HL-60 (cell line): ENCODE results near the gene LMOD1.
A peak's percentile ranks its signal among the peaks of the same experiment; 100 is the strongest.

Experiments used
- DNase-seq, 2 experiments: peaks; one replicate each; pipeline ENCODE4 v3.0.0-alpha.2; 2010 to 2020; ENCODE audit warnings: low read depth in 1 of 2, low spot score in 1 of 2
- H3K27ac ChIP-seq: fragments of 250-450 bp; sonication (Bioruptor Pico); replicated peaks from 2 replicates; pipeline ENCODE4 v1.5.1; 2020; ENCODE audit warnings: mild to moderate bottlenecking, moderate library complexity
- H3K27me3 ChIP-seq: fragments of 250-450 bp; sonication (Bioruptor Pico); 2 replicates; pipeline ENCODE4 v1.5.1; 2021; ENCODE audit warnings: mild to moderate bottlenecking, moderate library complexity; ENCODE audit not compliant: insufficient read depth, poor library complexity, severe bottlenecking
- H3K4me3 ChIP-seq: replicated peaks from 2 replicates; pipeline ENCODE4 v1.5.1; 2011; ENCODE audit warnings: mild to moderate bottlenecking, control low read depth, low read length; ENCODE audit not compliant: insufficient read depth
- CTCF ChIP-seq: IDR thresholded peaks from one replicate; pipeline ENCODE4 v1.5.1; 2011; ENCODE audit warnings: low read length, control low read depth, inconsistent platforms; ENCODE audit not compliant: insufficient read depth
- GABPA ChIP-seq: IDR thresholded peaks from 2 replicates; pipeline ENCODE4 v1.6.1; 2012; ENCODE audit warnings: low read depth
- POLR2AphosphoS5 ChIP-seq: IDR thresholded peaks from 2 replicates; pipeline ENCODE4 v1.6.1; 2012; ENCODE audit warnings: low read depth
- REST ChIP-seq: IDR thresholded peaks from 2 replicates; pipeline ENCODE4 v1.6.1; 2012; ENCODE audit warnings: low read depth; ENCODE audit not compliant: insufficient replicate concordance
- SPI1 ChIP-seq: IDR thresholded peaks from 2 replicates; pipeline ENCODE4 v1.6.1; 2012; ENCODE audit warnings: low read depth, mild to moderate bottlenecking, borderline replicate concordance

LMOD1 gene

GRCh38 chr1:201983380-201983805 is 37.0 kb upstream of the LMOD1 start:
- H3K4me3 ChIP-seq, result peak overlapping the region; percentile 63
- TF ChIP-seq REST (no peak), CTCF (no peak), POLR2AphosphoS5 (no peak), GABPA (no peak), SPI1 (no peak)
- no peaks in the 10 kb centered on the region for H3K27me3 ChIP-seq
- peak overlapping the region; percentile 83 for H3K27ac ChIP-seq
- no peak for DNase-seq

- Histone ChIP-seq H3K4me3 (peak within 1 kb of the TSS; percentile 63), H3K27ac (peak within 1 kb of the TSS; percentile 83), H3K27me3 (no peaks in the 10 kb centered on the region)
- peak; percentile 75 to 81 for DNase-seq
- TF ChIP-seq POLR2AphosphoS5 (peak; percentile 68), SPI1 (peak; percentile 69; the same call in 1 of the 2 replicates), CTCF (no peak), GABPA (peak; percentile 72), REST (peak; percentile 22)
Measured at GRCh38 chr1:201982623-201983379, 36.5 kb upstream of the LMOD1 start, which contains the start of gene RNPEP. TSS of gene RNPEP (plus strand) at chr1:201982648. CDS start at chr1:201982667, 19 bp downstream.

- TF ChIP-seq POLR2AphosphoS5 (no peak), CTCF (no peak), SPI1 (no peak), GABPA (no peak), REST (no peak)
- no peaks in the 10 kb centered on the region for H3K27me3 ChIP-seq
- peak in 1 of 2 experiments; percentile 61 for DNase-seq
- H3K4me3 ChIP-seq, result peak overlapping the region; percentile 63
- no peak overlapping the region for H3K27ac ChIP-seq
Measured at GRCh38 chr1:201982082-201982622, 35.8 kb upstream of the LMOD1 start.
